Common myeloid progenitor, CD34-positive (primary cell): Measurements from ENCODE around the gene CDK7.

Experiments
- CTCF ChIA-PET: fragments of 350-600 bp; sonication (Branson Sonifier 250); formaldehyde crosslinking; loops from one replicate; lab custom pipeline; 2021; ENCODE audit warnings: antibody characterized with exemption; lab: Charles Lee
- POLR2A ChIA-PET: fragments of 350-600 bp; sonication (Branson Sonifier 250); formaldehyde crosslinking; loops from one replicate; lab custom pipeline; 2021; ENCODE audit warnings: antibody characterized with exemption; lab: Charles Lee
- DNase-seq, 3 donors: peaks; one replicate each; pipeline versions ENCODE4 v3.0.0 to v3.0.0-alpha.2; 2013
- H3K27ac ChIP-seq, 2 experiments: 1 replicate in 1 of 2; 2 replicates in 1 of 2; pipeline ENCODE4 v1.7.0; 2013; ENCODE audit warnings: inconsistent platforms in 2 of 2, low read length in 2 of 2, mild to moderate bottlenecking in 2 of 2, low read depth in 1 of 2, moderate library complexity in 1 of 2; ENCODE audit not compliant: severe bottlenecking in 2 of 2, insufficient read depth in 1 of 2, poor library complexity in 1 of 2
- H3K27me3 ChIP-seq, 5 experiments: replicated peaks in 2 of 5; 1 replicate in 3 of 5; 2 replicates in 2 of 5; pipeline versions ENCODE4 v1.6.1 to v1.7.0; 2013; ENCODE audit warnings: low read length in 4 of 5, mild to moderate bottlenecking in 2 of 5, moderate library complexity in 2 of 5, inconsistent platforms in 1 of 5; ENCODE audit not compliant: insufficient read depth in 5 of 5, control insufficient read depth in 4 of 5
- H3K36me3 ChIP-seq, 4 experiments: 1 replicate in 2 of 4; 2 replicates in 2 of 4; pipeline versions ENCODE4 v1.6.1 to v1.7.0; 2013; ENCODE audit warnings: low read length in 3 of 4, control low read depth in 1 of 4, mild to moderate bottlenecking in 1 of 4; ENCODE audit not compliant: control insufficient read depth in 4 of 4, insufficient read depth in 4 of 4
- H3K4me1 ChIP-seq, 4 experiments: 1 replicate in 3 of 4; 2 replicates in 1 of 4; pipeline versions ENCODE4 v1.6.1 to v1.7.1; 2013; ENCODE audit warnings: low read length in 3 of 4, mild to moderate bottlenecking in 3 of 4, control low read depth in 1 of 4, inconsistent platforms in 1 of 4, moderate library complexity in 1 of 4; ENCODE audit not compliant: control insufficient read depth in 4 of 4, insufficient read depth in 4 of 4; ENCODE audit errors: control extremely low read depth in 1 of 4
- H3K4me3 ChIP-seq, 7 experiments: 1 replicate in 4 of 7; 2 replicates in 3 of 7; pipeline versions ENCODE4 v1.5.1 to v1.7.0; 2013; ENCODE audit warnings: mild to moderate bottlenecking in 7 of 7, low read length in 6 of 7, moderate library complexity in 6 of 7, inconsistent platforms in 2 of 7, low read depth in 2 of 7, control low read depth in 1 of 7; ENCODE audit not compliant: insufficient read depth in 4 of 7, control insufficient read depth in 1 of 7; ENCODE audit errors: extremely low read depth in 1 of 7
- H3K9me3 ChIP-seq, 5 experiments: 1 replicate in 4 of 5; 2 replicates in 1 of 5; pipeline versions ENCODE4 v1.6.1 to v1.7.1; 2013; ENCODE audit warnings: low read length in 4 of 5, mild to moderate bottlenecking in 2 of 5, inconsistent platforms in 1 of 5, low read depth in 1 of 5, moderate library complexity in 1 of 5; ENCODE audit not compliant: control insufficient read depth in 4 of 5, insufficient read depth in 2 of 5; ENCODE audit errors: control extremely low read depth in 1 of 5
- WGBS: methylation state at CpG from one replicate; pipeline ENCODE4 v1.1.5; 2013; ENCODE audit not compliant: insufficient coverage; 5-methylcytosine and 5-hydroxymethylcytosine counted together

Gene CDK7

GRCh38 chr5:69300537-69301203 is 66.0 kb downstream of the CDK7 start:
- POLR2A ChIA-PET: no interaction called here
- Histone ChIP-seq H3K36me3 (peaks cover 4 to 40% (median 16%) of the 10 kb centered on the region in 4 experiments), H3K4me3 (no peak overlapping the region), H3K4me1 (no peaks in the 10 kb centered on the region), H3K27me3 (no peaks in the 10 kb centered on the region), H3K27ac (peak overlapping the region in 1 of 2 experiments; percentile 31), H3K9me3 (peaks cover 0 to 6% (median 0%) of the 10 kb centered on the region in 5 experiments)
- whole genome bisulfite sequencing: 92% methylated on average over 2 of the region's 5 CpGs
- no peak for DNase-seq
- CTCF ChIA-PET: no interaction called here

DNA sequence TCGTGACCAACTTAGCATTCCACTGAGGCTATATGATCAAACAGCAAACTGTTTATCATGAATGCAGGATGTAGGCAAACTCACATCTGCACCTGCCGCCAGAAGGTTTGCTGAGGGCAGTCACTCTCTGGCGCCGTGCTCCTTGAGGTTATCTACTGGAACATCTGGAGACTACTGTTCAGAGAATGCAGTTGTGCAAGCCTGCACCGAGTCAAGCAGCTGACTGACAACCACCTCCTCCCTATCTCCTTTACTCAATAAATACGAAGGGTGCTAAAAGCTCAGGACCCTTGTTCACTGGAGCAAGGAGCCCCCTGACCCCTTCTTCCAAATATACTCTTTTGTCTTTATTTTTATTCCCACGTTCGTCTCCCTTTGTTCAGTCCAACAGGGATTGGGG is 70.8 kb downstream of the CDK7 start:
- Histone ChIP-seq H3K27me3 (no peaks in the 10 kb centered on the region), H3K9me3 (peaks cover 0 to 14% (median 10%) of the 10 kb centered on the region in 5 experiments), H3K4me1 (no peaks in the 10 kb centered on the region), H3K36me3 (peaks cover 9 to 64% (median 16%) of the 10 kb centered on the region in 4 experiments), H3K4me3 (no peak overlapping the region), H3K27ac (no peak overlapping the region)
- ChIA-PET CTCF (no interaction called here), POLR2A (no interaction called here)
- WGBS: 96% methylated on average over 5 of the region's 8 CpGs
- DNase-seq: no peak

DNA sequence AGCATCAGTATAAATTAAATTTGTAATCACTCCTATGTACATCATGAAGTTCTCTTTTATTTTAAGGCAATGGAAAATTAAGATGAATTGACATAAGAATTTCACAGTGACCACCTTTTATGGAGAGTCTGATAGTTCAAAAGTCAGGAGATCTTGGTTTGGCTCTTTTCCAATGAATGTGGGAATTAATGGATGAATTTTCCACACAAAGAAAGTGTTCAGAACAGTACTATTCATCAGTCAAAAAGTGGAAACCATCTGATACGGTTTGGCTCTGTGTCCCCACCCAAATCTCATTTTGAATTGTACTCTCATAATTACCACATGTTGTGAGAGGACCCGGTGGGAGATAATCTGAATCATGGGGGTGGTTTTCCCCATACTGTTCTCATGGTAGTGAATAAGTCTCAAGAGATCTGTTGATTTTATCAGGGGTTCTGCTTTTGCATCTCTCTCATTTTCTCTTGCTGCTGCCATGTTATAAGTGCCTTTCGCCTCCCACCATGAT is 73.4 kb downstream of the CDK7 start:
- Histone ChIP-seq H3K27me3 (no peaks in the 10 kb centered on the region), H3K27ac (no peak overlapping the region), H3K4me3 (no peak overlapping the region), H3K9me3 (peaks cover 0 to 14% (median 10%) of the 10 kb centered on the region in 5 experiments), H3K4me1 (peaks cover 0 to 10% (median 4%) of the 10 kb centered on the region in 4 experiments), H3K36me3 (peaks cover 9 to 78% (median 25%) of the 10 kb centered on the region in 4 experiments)
- DNase-seq: no peak
- WGBS: 0% methylated on average over 1 of the region's 3 CpGs
- ChIA-PET POLR2A (no interaction called here), CTCF (no interaction called here)

GRCh38 chr5:69309380-69309779 is 74.7 kb downstream of the CDK7 start:
- ChIA-PET CTCF (no interaction called here), POLR2A (no interaction called here)
- no peaks in the 10 kb centered on the region for H3K27me3 ChIP-seq
- H3K36me3 ChIP-seq: peaks cover 9 to 86% (median 32%) of the 10 kb centered on the region in 4 experiments
- no peak overlapping the region for H3K27ac ChIP-seq
- peaks cover 0 to 10% (median 4%) of the 10 kb centered on the region in 4 experiments for H3K4me1 ChIP-seq
- H3K4me3 ChIP-seq: no peak overlapping the region
- no peak for DNase-seq
- H3K9me3 ChIP-seq: peaks cover 0 to 14% (median 10%) of the 10 kb centered on the region in 5 experiments
- 93% methylated on average over 2 of the region's 5 CpGs for WGBS

DNA sequence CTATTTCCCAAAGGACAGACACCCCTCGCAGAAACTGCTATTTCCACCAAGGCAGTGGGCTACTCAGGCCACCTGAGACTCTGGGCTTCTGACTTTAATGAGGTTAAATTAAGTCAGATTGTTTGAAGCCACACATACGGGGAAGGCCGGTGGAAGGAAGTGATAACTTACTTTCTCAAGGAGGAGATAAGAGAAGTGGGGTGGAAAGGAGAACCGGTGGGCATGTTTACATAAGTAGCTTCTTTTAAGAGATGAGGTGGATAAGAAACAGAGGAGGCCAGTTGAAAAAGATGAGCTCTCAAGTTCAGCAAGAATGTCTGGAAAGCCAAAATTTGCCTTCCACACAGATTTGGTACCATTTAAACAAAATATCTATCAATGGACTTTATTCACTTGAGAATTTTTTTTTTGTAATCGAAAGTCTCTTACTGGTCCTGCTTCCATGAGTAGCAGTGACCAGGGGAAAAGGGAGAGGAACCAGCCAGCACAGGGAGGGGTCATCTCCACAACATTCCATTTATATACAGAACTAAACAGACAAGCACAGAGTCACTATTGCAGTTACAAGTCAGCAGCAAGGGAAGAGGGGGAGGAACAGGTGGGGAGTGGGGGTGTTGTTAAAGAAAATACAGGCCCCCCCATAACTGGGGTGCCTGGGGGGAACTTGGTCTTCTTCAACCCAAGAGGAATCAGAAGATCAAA is 77.9 kb downstream of the CDK7 start:
- WGBS: 8% methylated on average over 3 of the region's 5 CpGs
- CTCF ChIA-PET: interaction anchor here (1.0 kb wide), 2 partner anchors 20 to 24 kb away, joined by 3 read pairs; partner anchors contain the start of gene CCDC125
- peak; percentile 2 to 43 (median 31) for DNase-seq
- Histone ChIP-seq H3K4me1 (peaks cover 0 to 10% (median 4%) of the 10 kb centered on the region in 4 experiments), H3K27me3 (no peaks in the 10 kb centered on the region), H3K9me3 (peaks cover 0 to 6% (median 0%) of the 10 kb centered on the region in 5 experiments), H3K4me3 (no peak overlapping the region), H3K36me3 (peaks cover 9 to 67% (median 30%) of the 10 kb centered on the region in 4 experiments), H3K27ac (no peak overlapping the region)
- POLR2A ChIA-PET: no interaction called here

GRCh38 chr5:69313428-69313827 is 78.7 kb downstream of the CDK7 start:
- Histone ChIP-seq H3K36me3 (peaks cover 7 to 60% (median 28%) of the 10 kb centered on the region in 4 experiments), H3K4me3 (no peak overlapping the region), H3K9me3 (peaks cover 0 to 5% (median 0%) of the 10 kb centered on the region in 5 experiments), H3K27ac (no peak overlapping the region), H3K27me3 (no peaks in the 10 kb centered on the region), H3K4me1 (peaks cover 0 to 11% (median 5%) of the 10 kb centered on the region in 4 experiments)
- WGBS: 98% methylated on average over 6 of the region's 9 CpGs
- DNase-seq: no peak
- POLR2A ChIA-PET: no interaction called here
- CTCF ChIA-PET: no interaction called here

DNA sequence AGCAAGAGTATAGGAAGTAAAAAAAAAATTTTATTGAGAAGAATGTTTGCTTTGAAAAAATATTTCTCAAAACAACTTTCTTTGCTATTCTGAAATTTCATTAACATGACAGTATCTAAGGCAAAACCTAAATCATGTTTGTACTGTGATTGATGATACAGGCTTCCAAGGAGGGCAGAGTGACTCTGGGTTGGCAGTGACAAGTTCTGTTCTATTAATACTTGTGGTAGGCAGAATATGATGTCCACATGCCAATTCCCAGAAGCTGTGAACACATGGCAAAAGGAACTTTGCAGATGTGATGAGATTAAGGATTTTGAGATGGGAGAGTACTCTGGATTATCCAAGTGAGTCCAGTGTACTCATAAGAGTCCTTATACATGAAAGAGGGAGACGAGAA is 81.3 kb downstream of the CDK7 start:
- H3K4me1 ChIP-seq: peaks cover 0 to 11% (median 5%) of the 10 kb centered on the region in 4 experiments
- no peak for DNase-seq
- POLR2A ChIA-PET: no interaction called here
- H3K9me3 ChIP-seq: no peaks in the 10 kb centered on the region
- peaks cover 3 to 50% (median 31%) of the 10 kb centered on the region in 4 experiments for H3K36me3 ChIP-seq
- H3K4me3 ChIP-seq: no peak overlapping the region
- H3K27ac ChIP-seq: no peak overlapping the region
- WGBS: 100% methylated on average over 1 of the region's 1 CpG
- H3K27me3 ChIP-seq: no peaks in the 10 kb centered on the region
- CTCF ChIA-PET: no interaction called here
